Activated T-cell treated with anti-CD3 and anti-CD28 coated beads, Interleukin-2, amount 50 U/mL, for 72 hours (primary cell): ENCODE results near the gene DIS3L2. TPM values are rescaled to one million over a fixed set of nuclear protein-coding genes. Genes with fewer than 3 reads are reported as not detected.

Experiments used
- ATAC-seq, 2 donors: fragments of 150-1000 bp; cut with Tn5 transposase; replicated peaks in 1 of 2; 2 replicates each; pipeline ENCODE4 v1.10.0; 2021; ENCODE audit warnings: moderate library complexity in 2 of 2, mild to moderate bottlenecking in 1 of 2
- DNase-seq, 2 donors: peaks; one replicate each; pipeline ENCODE4 v3.0.0; 2021 to 2022; ENCODE audit warnings: mixed read lengths in 1 of 2
- H3K27ac Mint-ChIP-seq: one replicate; pipeline ENCODE4 v1.8.0; 2022; ENCODE audit warnings: mild to moderate bottlenecking, moderate library complexity, mixed read lengths
- H3K27me3 Mint-ChIP-seq: one replicate; pipeline ENCODE4 v1.8.0; 2022; ENCODE audit warnings: low read depth, mixed read lengths
- H3K36me3 Mint-ChIP-seq, 2 donors: one replicate each; pipeline ENCODE4 v1.8.0; 2022; ENCODE audit warnings: mixed read lengths in 2 of 2, mild to moderate bottlenecking in 1 of 2; ENCODE audit not compliant: insufficient read depth in 2 of 2
- H3K4me1 Mint-ChIP-seq: one replicate; pipeline ENCODE4 v1.8.0; 2022; ENCODE audit warnings: low read depth, mixed read lengths
- H3K4me3 Mint-ChIP-seq, 2 donors: one replicate each; pipeline ENCODE4 v1.8.0; 2022; ENCODE audit warnings: mild to moderate bottlenecking in 2 of 2, mixed read lengths in 2 of 2, moderate library complexity in 2 of 2
- H3K9me3 Mint-ChIP-seq, 2 donors: one replicate each; pipeline ENCODE4 v1.8.0; 2022; ENCODE audit warnings: mixed read lengths in 2 of 2
- total RNA-seq, 2 donors: library from RNA; stranded (reverse); gene quantifications; one replicate each; pipeline ENCODE4 v1.2.3, GENCODE V29; 2022

DIS3L2 gene
- total RNA-seq, 2 donors from 2014 or later, result 28.8 to 38.3 TPM

- Mint-ChIP-seq H3K4me1 (no peaks in the 10 kb centered on the region), H3K27ac (no peak overlapping the region), H3K36me3 (peaks cover 6 to 14% of the 10 kb centered on the region in 2 donors), H3K9me3 (peaks cover 0 to 2% of the 10 kb centered on the region in 2 donors), H3K27me3 (no peaks in the 10 kb centered on the region), H3K4me3 (no peak overlapping the region)
- ATAC-seq, result no peak
- no peak for DNase-seq
Measured at GRCh38 chr2:232184346-232184745, 222.8 kb downstream of the DIS3L2 start.

- H3K4me3 Mint-ChIP-seq, result no peak overlapping the region
- H3K36me3 Mint-ChIP-seq, result peaks cover 7 to 10% of the 10 kb centered on the region in 2 donors
- H3K4me1 Mint-ChIP-seq, result no peaks in the 10 kb centered on the region
Measured at GRCh38 chr2:232190796-232191195, 229.3 kb downstream of the DIS3L2 start.

GRCh38 chr2:232195487-232195886 lies 234.0 kb downstream of the DIS3L2 start:
- H3K27me3 Mint-ChIP-seq, result no peaks in the 10 kb centered on the region
- H3K4me1 Mint-ChIP-seq, result no peaks in the 10 kb centered on the region
- H3K36me3 Mint-ChIP-seq, result peaks cover 7 to 8% of the 10 kb centered on the region in 2 donors
- no peak overlapping the region for H3K27ac Mint-ChIP-seq
- H3K9me3 Mint-ChIP-seq, result peaks cover 4 to 5% of the 10 kb centered on the region in 2 donors
- ATAC-seq (no peak), DNase-seq (no peak)
- no peak overlapping the region for H3K4me3 Mint-ChIP-seq

More at GRCh38 chr2:232190796-232191195, 229.3 kb downstream of the DIS3L2 start:
- Mint-ChIP-seq H3K9me3 (peaks cover 4 to 5% of the 10 kb centered on the region in 2 donors), H3K27me3 (no peaks in the 10 kb centered on the region), H3K27ac (no peak overlapping the region)
- ATAC-seq (no peak), DNase-seq (no peak)

DNA sequence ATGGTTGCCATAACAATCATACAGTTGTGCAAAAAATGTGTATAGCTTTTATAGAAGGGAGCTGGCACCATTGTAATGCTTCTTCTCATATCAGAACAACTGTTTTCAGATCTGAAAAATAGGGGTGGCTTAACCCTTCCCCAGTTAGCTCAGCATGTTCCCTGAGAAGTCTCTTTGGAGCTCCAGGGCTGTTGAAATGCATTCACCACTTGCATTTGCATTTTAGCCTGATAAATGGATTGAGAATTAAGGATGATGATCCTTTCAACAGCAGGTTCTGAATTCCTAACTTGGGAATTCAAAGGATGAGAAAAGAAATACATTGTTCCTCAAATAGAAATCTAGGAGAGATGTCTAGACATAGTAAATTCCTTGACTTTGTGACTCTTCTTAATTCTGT lies 235.3 kb downstream of the DIS3L2 start:
- Mint-ChIP-seq H3K4me3 (no peak overlapping the region), H3K27ac (no peak overlapping the region)

DNA sequence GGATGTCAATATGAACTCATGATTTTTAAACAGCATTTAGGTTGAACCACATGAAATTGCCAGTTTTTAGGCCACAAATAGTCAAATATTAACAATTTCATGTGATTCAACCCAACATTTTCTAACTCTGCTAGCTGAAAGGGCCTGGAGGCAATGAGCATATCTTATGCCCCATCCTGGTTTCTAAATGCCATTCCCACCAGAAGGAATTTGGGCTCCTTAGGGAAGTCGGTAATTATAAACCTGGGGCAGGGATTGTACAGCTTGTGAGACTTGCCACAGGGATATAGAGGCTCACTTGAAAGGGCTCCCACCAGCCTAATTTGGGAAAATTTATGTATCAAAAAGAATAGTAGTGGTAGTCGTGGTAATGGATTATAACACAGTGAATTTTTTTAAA lies 238.7 kb downstream of the DIS3L2 start:
- no peaks in the 10 kb centered on the region for H3K27me3 Mint-ChIP-seq
- DNase-seq (no peak), ATAC-seq (no peak)
- no peak overlapping the region for H3K4me3 Mint-ChIP-seq
- no peak overlapping the region for H3K27ac Mint-ChIP-seq
- H3K9me3 Mint-ChIP-seq, result no peaks in the 10 kb centered on the region
- peaks cover 9% of the 10 kb centered on the region for H3K4me1 Mint-ChIP-seq
- H3K36me3 Mint-ChIP-seq, result peaks cover under 1 to 2% of the 10 kb centered on the region in 2 donors

More for the DNA sequence above, 235.3 kb downstream of the DIS3L2 start:
- ATAC-seq (no peak), DNase-seq (no peak)
- H3K9me3 Mint-ChIP-seq, result peaks cover 4 to 5% of the 10 kb centered on the region in 2 donors
- H3K27me3 Mint-ChIP-seq, result no peaks in the 10 kb centered on the region
- no peaks in the 10 kb centered on the region for H3K4me1 Mint-ChIP-seq
- peaks cover 8 to 9% of the 10 kb centered on the region in 2 donors for H3K36me3 Mint-ChIP-seq

GRCh38 chr2:232203166-232203891 lies 241.8 kb downstream of the DIS3L2 start:
- no peaks in the 10 kb centered on the region for H3K27me3 Mint-ChIP-seq
- H3K9me3 Mint-ChIP-seq, result no peaks in the 10 kb centered on the region
- ATAC-seq (no peak), DNase-seq (no peak)
- H3K4me1 Mint-ChIP-seq, result peaks cover 9% of the 10 kb centered on the region
- H3K4me3 Mint-ChIP-seq, result no peak overlapping the region
- H3K27ac Mint-ChIP-seq, result no peak overlapping the region
- H3K36me3 Mint-ChIP-seq, result peaks cover 0 to 2% of the 10 kb centered on the region in 2 donors

DNA sequence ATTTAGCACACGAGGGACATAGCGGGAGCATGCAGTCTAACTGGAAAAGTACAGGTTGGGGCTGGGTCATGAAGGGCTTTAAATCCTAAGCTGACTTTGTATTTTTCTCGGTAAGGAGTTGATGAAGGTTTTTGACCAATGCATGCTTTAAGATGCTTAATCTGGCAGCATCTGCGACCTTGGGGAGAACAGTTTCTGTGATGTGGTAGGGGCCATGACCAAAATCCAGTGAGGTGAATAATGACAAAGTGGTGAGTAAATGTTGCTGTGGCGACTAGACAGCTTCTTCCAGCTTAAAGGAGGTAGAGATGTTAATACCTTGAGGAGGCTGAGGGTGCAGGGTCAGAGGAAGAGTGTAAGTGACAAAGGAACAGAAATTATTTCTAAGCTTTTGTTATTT lies 242.4 kb downstream of the DIS3L2 start:
- Mint-ChIP-seq H3K4me1 (peaks cover 9% of the 10 kb centered on the region), H3K9me3 (no peaks in the 10 kb centered on the region), H3K36me3 (peaks cover 0 to 2% of the 10 kb centered on the region in 2 donors), H3K27ac (no peak overlapping the region), H3K4me3 (no peak overlapping the region), H3K27me3 (no peaks in the 10 kb centered on the region)
- ATAC-seq (peak; percentile 28 to 68), DNase-seq (peak; percentile 4 to 6)

DNA sequence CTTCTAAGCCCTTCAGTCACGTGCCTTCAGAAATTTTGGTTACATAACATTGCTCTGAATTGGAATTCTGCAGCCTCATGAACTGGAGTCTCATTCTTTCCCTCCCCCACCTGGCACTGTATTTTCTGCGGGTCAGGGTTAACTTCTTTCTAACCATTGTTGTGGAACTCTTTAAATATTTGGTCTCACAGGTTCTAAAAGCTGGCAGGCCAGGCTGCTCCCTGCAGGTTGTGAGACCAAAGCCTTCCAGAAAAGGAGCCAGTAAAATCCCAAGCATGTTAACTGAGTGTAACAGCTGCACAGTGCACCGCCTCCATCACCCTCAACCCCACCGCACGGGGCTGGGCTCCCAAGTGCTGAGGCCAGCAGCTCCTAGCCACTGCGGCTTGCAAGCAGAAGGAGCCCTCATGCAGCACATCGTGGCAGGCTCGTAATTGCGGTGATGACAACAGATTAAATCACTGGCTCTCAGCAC lies 243.0 kb downstream of the DIS3L2 start:
- H3K36me3 Mint-ChIP-seq, result peaks cover 0 to 2% of the 10 kb centered on the region in 2 donors
- ATAC-seq, result no peak
- no peak overlapping the region for H3K4me3 Mint-ChIP-seq
- no peak for DNase-seq
- no peaks in the 10 kb centered on the region for H3K27me3 Mint-ChIP-seq
- H3K9me3 Mint-ChIP-seq, result no peaks in the 10 kb centered on the region
- no peak overlapping the region for H3K27ac Mint-ChIP-seq
- H3K4me1 Mint-ChIP-seq, result peaks cover 9% of the 10 kb centered on the region

- peaks cover 13% of the 10 kb centered on the region for H3K4me1 Mint-ChIP-seq
- peaks cover 0 to 2% of the 10 kb centered on the region in 2 donors for H3K36me3 Mint-ChIP-seq
- no peak overlapping the region for H3K4me3 Mint-ChIP-seq
- no peaks in the 10 kb centered on the region for H3K9me3 Mint-ChIP-seq
- H3K27me3 Mint-ChIP-seq, result no peaks in the 10 kb centered on the region
- no peak for DNase-seq
- ATAC-seq, result no peak
- H3K27ac Mint-ChIP-seq, result no peak overlapping the region
Measured at GRCh38 chr2:232207174-232207573, 245.7 kb downstream of the DIS3L2 start.

GRCh38 chr2:232210306-232210705 lies 248.8 kb downstream of the DIS3L2 start:
- no peaks in the 10 kb centered on the region for H3K9me3 Mint-ChIP-seq
- no peaks in the 10 kb centered on the region for H3K27me3 Mint-ChIP-seq
- no peak for ATAC-seq
- DNase-seq, result no peak
- peaks cover 0 to 2% of the 10 kb centered on the region in 2 donors for H3K36me3 Mint-ChIP-seq
- no peak overlapping the region for H3K27ac Mint-ChIP-seq
- H3K4me3 Mint-ChIP-seq, result no peak overlapping the region
- peaks cover 7% of the 10 kb centered on the region for H3K4me1 Mint-ChIP-seq

DNA sequence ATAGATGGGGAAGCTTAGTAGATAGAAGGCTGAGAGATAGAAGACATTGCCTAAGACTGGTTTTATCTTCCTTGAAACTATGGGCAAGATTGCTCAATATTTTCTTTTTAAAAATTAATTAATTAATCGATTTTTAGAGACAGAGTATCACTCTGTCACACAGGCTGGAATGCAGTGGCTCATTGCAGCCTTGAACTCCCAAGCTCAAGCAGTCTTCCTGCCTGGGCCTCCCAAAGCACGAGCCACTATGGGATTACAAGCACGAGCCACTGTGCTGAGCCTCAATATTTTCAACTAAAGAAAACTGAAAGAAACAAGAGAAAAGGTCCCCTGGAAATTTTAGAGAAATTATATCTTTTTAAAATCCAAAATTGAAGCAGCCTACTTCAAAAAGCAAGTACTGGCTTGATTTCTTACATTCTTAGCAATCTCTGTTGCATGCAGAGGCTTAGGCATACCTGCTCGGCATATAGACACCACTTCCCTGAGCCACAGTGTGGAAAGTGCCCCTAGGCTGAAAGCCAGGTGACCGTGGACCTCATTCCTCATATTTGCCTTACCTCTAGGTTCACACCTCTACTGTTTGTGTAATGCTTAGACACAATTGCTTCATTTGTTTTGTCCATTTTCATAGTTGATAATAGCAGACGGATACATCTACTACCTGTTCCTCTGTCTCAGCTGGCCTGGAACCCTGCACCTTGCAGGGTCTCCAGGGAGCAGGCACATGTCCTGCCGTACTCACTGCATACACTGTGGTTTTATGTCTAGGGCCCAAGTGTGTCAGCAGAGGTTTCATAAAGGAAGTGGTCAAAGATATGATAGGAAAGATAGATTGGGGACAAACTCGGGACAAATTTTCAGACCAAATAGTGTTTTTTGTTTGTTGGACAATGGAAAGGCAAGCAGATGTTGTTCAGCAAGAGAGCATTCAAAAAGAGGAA lies 250.5 kb downstream of the DIS3L2 start:
- Mint-ChIP-seq H3K27me3 (no peaks in the 10 kb centered on the region), H3K9me3 (no peaks in the 10 kb centered on the region), H3K27ac (no peak overlapping the region), H3K36me3 (peaks cover 0 to 2% of the 10 kb centered on the region in 2 donors), H3K4me1 (peaks cover 7% of the 10 kb centered on the region), H3K4me3 (no peak overlapping the region)
- DNase-seq (no peak), ATAC-seq (no peak)

GRCh38 chr2:232213176-232213575 lies 251.7 kb downstream of the DIS3L2 start:
- H3K27ac Mint-ChIP-seq, result no peak overlapping the region
- peaks cover 13% of the 10 kb centered on the region for H3K4me1 Mint-ChIP-seq
- peaks cover 0 to 2% of the 10 kb centered on the region in 2 donors for H3K36me3 Mint-ChIP-seq
- H3K4me3 Mint-ChIP-seq, result no peak overlapping the region
- no peaks in the 10 kb centered on the region for H3K9me3 Mint-ChIP-seq
- DNase-seq, result no peak
- no peaks in the 10 kb centered on the region for H3K27me3 Mint-ChIP-seq
- ATAC-seq, result no peak

DNA sequence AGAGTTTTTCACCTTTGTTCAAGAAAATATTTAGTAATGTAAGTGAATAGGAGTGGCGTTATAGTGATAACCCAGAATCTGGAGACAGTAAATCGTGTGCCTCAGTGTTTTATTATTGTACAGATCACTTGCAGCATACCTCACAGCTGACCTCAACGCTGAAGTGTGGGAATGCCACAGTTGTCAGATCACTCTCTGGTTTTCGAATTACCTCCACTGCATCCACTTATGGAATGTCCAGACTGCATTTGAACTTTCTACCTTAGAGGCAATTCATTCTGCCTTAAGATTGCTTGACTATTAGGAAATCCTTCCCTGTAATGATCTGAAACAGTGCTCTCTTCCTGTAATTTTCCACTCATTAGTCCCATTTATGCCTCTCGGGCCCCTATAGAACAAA lies 252.5 kb downstream of the DIS3L2 start:
- Mint-ChIP-seq H3K4me1 (peaks cover 20% of the 10 kb centered on the region), H3K27ac (no peak overlapping the region), H3K9me3 (no peaks in the 10 kb centered on the region), H3K36me3 (peaks cover 0 to 2% of the 10 kb centered on the region in 2 donors), H3K27me3 (no peaks in the 10 kb centered on the region), H3K4me3 (no peak overlapping the region)
- no peak for ATAC-seq
- no peak for DNase-seq
